IMR-90 (cell line): ENCODE measurements around the gene BRMS1. TPM values are rescaled to one million over a fixed set of nuclear protein-coding genes. Genes with fewer than 3 reads are reported as not detected.

Experiments used
- ATAC-seq: fragments of 200-7000 bp; cut with Tn5 transposase; 2 replicates; pipeline ENCODE4 v1.9.1; 2020; ENCODE audit warnings: low read depth, mild to moderate bottlenecking, moderate library complexity
- BruUV-seq: library from RNA; stranded (reverse); fragments of 400-500 nt; replicated peaks from 2 replicates; lab custom pipeline; 2021; lab: Mats Ljungman, UMichigan
- CTCF ChIA-PET: fragments of 300-600 bp; formaldehyde crosslinking; extraction: SDS; loops from one replicate; lab custom pipeline; 2021; ENCODE audit warnings: antibody characterized with exemption; lab: Yijun Ruan, JAX
- POLR2A ChIA-PET: fragments of 300-600 bp; sonication (Branson Sonifier 250); formaldehyde crosslinking; loops from one replicate; lab custom pipeline; 2022; ENCODE audit warnings: antibody characterized with exemption; ENCODE audit not compliant: unreplicated experiment; lab: Charles Lee
- DNase-seq: peaks from one replicate; pipeline ENCODE4 v3.0.0; 2013
- H2AFZ ChIP-seq: replicated peaks from 2 replicates; pipeline ENCODE3; 2013; ENCODE audit warnings: low read length, mild to moderate bottlenecking; ENCODE audit not compliant: poor library complexity
- H2AK5ac ChIP-seq: 2 replicates; pipeline ENCODE4 v1.6.1; 2013; ENCODE audit warnings: low read depth, low read length, inconsistent platforms
- H2AK9ac ChIP-seq: replicated peaks from 2 replicates; pipeline ENCODE3; 2013; ENCODE audit warnings: mild to moderate bottlenecking, low read depth, low read length, moderate library complexity; ENCODE audit not compliant: poor library complexity
- H2BK120ac ChIP-seq: 2 replicates; pipeline ENCODE4 v1.6.1; 2013; ENCODE audit warnings: low read depth, low read length, inconsistent platforms
- H2BK15ac ChIP-seq: 3 replicates; pipeline ENCODE4 v1.6.1; 2013; ENCODE audit warnings: low read depth, low read length, inconsistent platforms
- H2BK20ac ChIP-seq: 2 replicates; pipeline ENCODE4 v1.6.1; 2013; ENCODE audit warnings: low read depth, mild to moderate bottlenecking, inconsistent platforms, low read length, moderate library complexity
- H2BK5ac ChIP-seq: 2 replicates; pipeline ENCODE4 v1.6.1; 2013; ENCODE audit warnings: mild to moderate bottlenecking, low read depth, low read length, inconsistent platforms; ENCODE audit not compliant: poor library complexity, severe bottlenecking
- H3K14ac ChIP-seq: replicated peaks from 2 replicates; pipeline ENCODE4 v1.6.1; 2013; ENCODE audit warnings: low read depth, low read length, inconsistent platforms
- H3K18ac ChIP-seq: 2 replicates; pipeline ENCODE4 v1.6.1; 2013; ENCODE audit warnings: low read depth, low read length, control low read depth
- H3K23ac ChIP-seq: 2 replicates; pipeline ENCODE4 v1.6.1; 2013; ENCODE audit warnings: low read depth, low read length, inconsistent platforms
- H3K27ac ChIP-seq: 2 replicates; pipeline ENCODE4 v1.5.1; 2013; ENCODE audit warnings: mild to moderate bottlenecking, control low read depth, low read length; ENCODE audit not compliant: insufficient read depth
- H3K27me3 ChIP-seq: 2 replicates; pipeline ENCODE4 v1.6.1; 2013; ENCODE audit warnings: low read length; ENCODE audit not compliant: control insufficient read depth, insufficient read depth
- H3K36me3 ChIP-seq: 2 replicates; pipeline ENCODE4 v1.6.1; 2013; ENCODE audit warnings: low read length, mixed read lengths; ENCODE audit not compliant: control insufficient read depth, insufficient read depth
- H3K4ac ChIP-seq: 2 replicates; pipeline ENCODE4 v1.6.1; 2013; ENCODE audit warnings: low read depth, low read length, inconsistent platforms
- H3K4me1 ChIP-seq: 2 replicates; pipeline ENCODE4 v1.6.1; 2013; ENCODE audit warnings: low read length, mixed read lengths; ENCODE audit not compliant: control insufficient read depth, insufficient read depth
- H3K4me2 ChIP-seq: 2 replicates; pipeline ENCODE4 v1.6.1; 2013; ENCODE audit warnings: low read depth, mild to moderate bottlenecking, control low read depth, low read length, moderate library complexity
- H3K4me3 ChIP-seq: 2 replicates; pipeline ENCODE4 v1.5.1; 2013; ENCODE audit warnings: low read depth, mild to moderate bottlenecking, control low read depth, low read length, moderate library complexity; ENCODE audit not compliant: insufficient read depth
- H3K56ac ChIP-seq: 2 replicates; pipeline ENCODE4 v1.6.1; 2013; ENCODE audit warnings: low read length, inconsistent platforms; ENCODE audit not compliant: insufficient read depth; ENCODE audit errors: extremely low read depth
- H3K79me1 ChIP-seq, 2 experiments: 2 replicates each; pipeline ENCODE4 v1.6.1; 2013; ENCODE audit warnings: low read length in 2 of 2, inconsistent platforms in 1 of 2, low read depth in 1 of 2
- H3K9ac ChIP-seq: 2 replicates; pipeline ENCODE4 v1.6.1; 2013; ENCODE audit warnings: low read depth, low read length, control low read depth
- H3K9me1 ChIP-seq: 2 replicates; pipeline ENCODE4 v1.6.1; 2013; ENCODE audit warnings: low read length, inconsistent platforms; ENCODE audit not compliant: insufficient read depth
- H3K9me3 ChIP-seq: 2 replicates; pipeline ENCODE4 v1.6.1; 2013; ENCODE audit warnings: low read length; ENCODE audit not compliant: control insufficient read depth, insufficient read depth
- H4K20me1 ChIP-seq: 2 replicates; pipeline ENCODE4 v1.6.1; 2013; ENCODE audit warnings: low read length, inconsistent platforms; ENCODE audit not compliant: insufficient read depth
- H4K5ac ChIP-seq: 2 replicates; pipeline ENCODE4 v1.6.1; 2013; ENCODE audit warnings: mild to moderate bottlenecking, low read depth, low read length, control low read depth
- H4K8ac ChIP-seq, 2 experiments: 2 replicates each; pipeline ENCODE4 v1.6.1; 2013; ENCODE audit warnings: low read depth in 2 of 2, low read length in 2 of 2, control low read depth in 1 of 2, inconsistent platforms in 1 of 2
- H4K91ac ChIP-seq: 2 replicates; pipeline ENCODE4 v1.6.1; 2013; ENCODE audit warnings: low read depth, low read length, inconsistent platforms; ENCODE audit not compliant: insufficient read depth
- BHLHE40 ChIP-seq: fragments of 150-350 bp; IDR thresholded peaks from 2 replicates; pipeline ENCODE4 v1.6.1; 2016; ENCODE audit warnings: mild to moderate bottlenecking, low read depth, low read length
- CEBPB ChIP-seq: IDR thresholded peaks from 2 replicates; pipeline ENCODE4 v1.6.1; 2012; ENCODE audit warnings: low read depth, low read length, improper control_type of control experiment
- CTCF ChIP-seq: conservative IDR thresholded peaks from 2 replicates; pipeline ENCODE4 v1.5.1; 2012; ENCODE audit warnings: mild to moderate bottlenecking, low read depth, low read length, improper control_type of control experiment
- FOS ChIP-seq: fragments of 150-350 bp; IDR thresholded peaks from 2 replicates; pipeline ENCODE4 v1.6.1; 2016; ENCODE audit warnings: low read depth, low read length
- MAFK ChIP-seq: IDR thresholded peaks from 2 replicates; pipeline ENCODE4 v1.6.1; 2012; ENCODE audit warnings: low read depth, low read length, improper control_type of control experiment
- MAZ ChIP-seq: IDR thresholded peaks from 2 replicates; pipeline ENCODE4 v1.6.1; 2012; ENCODE audit warnings: low read depth, mild to moderate bottlenecking, low read length, improper control_type of control experiment, moderate library complexity, borderline replicate concordance
- MXI1 ChIP-seq: IDR thresholded peaks from 2 replicates; pipeline ENCODE4 v1.6.1; 2012; ENCODE audit warnings: low read depth, mild to moderate bottlenecking, low read length, moderate library complexity, borderline replicate concordance
- RAD21 ChIP-seq: IDR thresholded peaks from 2 replicates; pipeline ENCODE4 v1.6.1; 2012; ENCODE audit warnings: low read length, improper control_type of control experiment
- RCOR1 ChIP-seq: IDR thresholded peaks from 2 replicates; pipeline ENCODE4 v1.6.1; 2012; ENCODE audit warnings: mild to moderate bottlenecking, low read length, improper control_type of control experiment; ENCODE audit not compliant: insufficient replicate concordance
- RFX5 ChIP-seq: IDR thresholded peaks from 2 replicates; pipeline ENCODE4 v1.8.0; 2012; ENCODE audit warnings: low read depth, mild to moderate bottlenecking, low read length, moderate library complexity
- SMC3 ChIP-seq: fragments of 150-350 bp; IDR thresholded peaks from 2 replicates; pipeline ENCODE4 v1.6.1; 2016; ENCODE audit warnings: low read depth, mild to moderate bottlenecking, antibody characterized with exemption, low read length, moderate library complexity
- WGBS, 2 experiments: methylation state at CpG; one replicate each; pipeline versions ENCODE4 v1.1.5 to v1.1.7; 2013; ENCODE audit warnings: missing lambda C conversion rate in 2 of 2; ENCODE audit not compliant: insufficient read length in 1 of 2; ENCODE audit errors: extremely low coverage in 2 of 2; 5-methylcytosine and 5-hydroxymethylcytosine counted together
- dilution Hi-C: fragments of 300-500 bp; cut with HindIII; formaldehyde crosslinking; loops from one replicate; pipeline ENCODE4 v1.14.3; 2018; ENCODE audit warnings: low sequenced_read_pairs; ENCODE audit not compliant: unreplicated experiment
- in situ Hi-C: fragments of 300-500 bp; cut with MboI; formaldehyde crosslinking; loops from 3 replicates; pipeline ENCODE4 v1.14.3; 2019; ENCODE audit warnings: low sequenced_read_pairs, inconsistent platforms, mixed read lengths
- intact Hi-C: fragments of 100-400 bp; cut with micrococcal nuclease; formaldehyde crosslinking; loops from 2 replicates; pipeline ENCODE4 v1.10.0; 2022
- polyA plus RNA-seq, 3 experiments: library from polyadenylated mRNA; depleted of rRNA; stranded (reverse); fragments of >200 nt; gene quantifications; 2 replicates each; pipeline ENCODE4 v1.2.3, GENCODE V29; 2012; ENCODE audit warnings: low replicate concordance in 1 of 3
- total RNA-seq: library from RNA; depleted of rRNA; stranded (reverse); fragments of >200 nt; gene quantifications from 2 replicates; pipeline ENCODE4 v1.2.3, GENCODE V29; 2012
- TF ChIP-seq, protein P1 (sequence below): fragments of 150-350 bp; IDR thresholded peaks from 2 replicates; pipeline ENCODE4 v1.6.1; 2016; ENCODE audit warnings: low read depth, mild to moderate bottlenecking, low read length, moderate library complexity, borderline replicate concordance

BRMS1 gene
- total and polyA plus RNA-seq, 2 of the 4 experiments (the other 2 are of a cell fraction), result 48.3 to 57.9 TPM

- Histone ChIP-seq H3K14ac (peak overlapping the region; percentile 82), H3K18ac (peak overlapping the region; percentile 28), H2AK5ac (peak overlapping the region; percentile 56), H3K27me3 (peaks cover 31% of the 10 kb centered on the region), H3K36me3 (peaks cover 10% of the 10 kb centered on the region; the same call in 1 of the 2 replicates), H2BK120ac (peak overlapping the region; percentile 43), H2BK15ac (no peak overlapping the region; the same call in 2 of the 3 replicates), H4K91ac (peak overlapping the region; percentile 95), H4K8ac (peak overlapping the region in 1 of 2 experiments; percentile 98; a peak in 3 of 4 replicates), H4K20me1 (peaks cover 15% of the 10 kb centered on the region), H3K4me2 (peak overlapping the region; percentile 80), H4K5ac (peak overlapping the region; percentile 73), H3K23ac (peak overlapping the region; percentile 62), H3K9ac (peak overlapping the region; percentile 76), H3K9me1 (peaks cover 17% of the 10 kb centered on the region), H3K79me1 (peaks cover 15 to 38% of the 10 kb centered on the region in 2 experiments; a peak in 3 of 4 replicates), H3K27ac (peak overlapping the region; percentile 84), H2BK5ac (peak overlapping the region; percentile 93), H2AFZ (peak overlapping the region; percentile 98), H3K9me3 (no peaks in the 10 kb centered on the region), H3K56ac (peak overlapping the region; percentile 74), H3K4me3 (peak overlapping the region; percentile 55), H2AK9ac (peak overlapping the region; percentile 99), H3K4me1 (peaks cover 11% of the 10 kb centered on the region), H3K4ac (peak overlapping the region; percentile 90), H2BK20ac (no peak overlapping the region)
- CTCF ChIA-PET, result interaction anchor here (1.0 kb wide), 1 partner anchor 29 kb away, joined by 3 read pairs; no protein-coding TSS in a partner anchor
- WGBS, 2 experiments, result 25% methylated on average over 5 of the region's 36 CpGs; no CpG with 5 or more reads in 1 of the 2 experiments
- BruUV-seq, result no TSS peak
- dilution Hi-C loops, result no loop called here
- intact Hi-C loops, result loop anchor here (1.0 to 2.0 kb wide), 2 partner anchors 39 to 67 kb away; no protein-coding TSS in a partner anchor
- POLR2A ChIA-PET, result interaction anchor here (0.6 to 1.2 kb wide), 7 partner anchors 9 to 237 kb away, joined by 3 to 16 read pairs (median 3); partner anchors contain the start of gene CD248
- no peak for DNase-seq
- in situ Hi-C loops, result no loop called here
- ATAC-seq, result peak; percentile 66
- peak; percentile 97 for TF ChIP-seq MXI1
- no peak for TF ChIP-seq CEBPB
- TF ChIP-seq MAFK, result peak; percentile 27; the same call in 1 of the 2 replicates
- TF ChIP-seq, protein P1, sequence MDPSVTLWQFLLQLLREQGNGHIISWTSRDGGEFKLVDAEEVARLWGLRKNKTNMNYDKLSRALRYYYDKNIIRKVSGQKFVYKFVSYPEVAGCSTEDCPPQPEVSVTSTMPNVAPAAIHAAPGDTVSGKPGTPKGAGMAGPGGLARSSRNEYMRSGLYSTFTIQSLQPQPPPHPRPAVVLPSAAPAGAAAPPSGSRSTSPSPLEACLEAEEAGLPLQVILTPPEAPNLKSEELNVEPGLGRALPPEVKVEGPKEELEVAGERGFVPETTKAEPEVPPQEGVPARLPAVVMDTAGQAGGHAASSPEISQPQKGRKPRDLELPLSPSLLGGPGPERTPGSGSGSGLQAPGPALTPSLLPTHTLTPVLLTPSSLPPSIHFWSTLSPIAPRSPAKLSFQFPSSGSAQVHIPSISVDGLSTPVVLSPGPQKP, result no peak
- TF ChIP-seq RFX5, result no peak
- TF ChIP-seq FOS, result 0 out of 2 replicates have a peak, but pooled peaks have one; percentile 21
- no peak for TF ChIP-seq CTCF
- TF ChIP-seq MAZ, result peak; percentile 80; the same call in 1 of the 2 replicates
- no peak for TF ChIP-seq BHLHE40
- TF ChIP-seq SMC3, result no peak
- TF ChIP-seq RAD21, result no peak
- TF ChIP-seq RCOR1, result peak; percentile 94
These were observed 55.2 kb downstream of the BRMS1 start for GRCh38 chr11:66289548-66290329.
